K562 (cell line): ENCODE measurements around the gene USP24. TPM values are rescaled to one million over a fixed set of nuclear protein-coding genes. Genes with fewer than 3 reads are reported as not detected.

Experiments used
- ATAC-seq: fragments of 200-7000 bp; cut with Tn5 transposase; 3 replicates; pipeline ENCODE4 v1.9.1; 2020; ENCODE audit warnings: moderate library complexity
- BruUV-seq: library from RNA; stranded (reverse); fragments of 400-500 nt; replicated peaks from 2 replicates; lab custom pipeline; 2021; lab: Mats Ljungman, UMichigan
- CTCF ChIA-PET: fragments of 300-600 bp; formaldehyde crosslinking; extraction: SDS; loops from one replicate; lab custom pipeline; 2021; ENCODE audit warnings: low intra/inter-chr PET ratio; lab: Yijun Ruan, JAX
- POLR2A ChIA-PET: fragments of 300-600, 350-650 bp; sonication (Branson Sonifier 250); formaldehyde crosslinking; extraction: SDS; loops from one replicate; lab custom pipeline; 2021; ENCODE audit warnings: antibody characterized with exemption, inconsistent platforms; lab: Yijun Ruan, JAX
- DNase-seq, 4 experiments: peaks; one replicate each; pipeline versions ENCODE4 v3.0.0 to v3.0.0-alpha.2; 2011 to 2018; ENCODE audit warnings: low spot score in 3 of 4, mixed read lengths in 3 of 4; ENCODE audit errors: extremely low read depth in 1 of 4
- FAIRE-seq: peaks from 2 replicates; lab custom pipeline; 2011; peaks lifted over from hg19 to GRCh38; lab: Jason Lieb, UNC
- H2AFZ ChIP-seq: 2 replicates; pipeline ENCODE4 v1.6.0; 2011; ENCODE audit warnings: low read depth, low read length, control low read depth, inconsistent platforms
- H3K27ac ChIP-seq: fragments of 200-600 bp; 3 replicates; pipeline ENCODE4 v1.8.0; 2011; ENCODE audit warnings: low read depth, mild to moderate bottlenecking, control low read depth, inconsistent platforms, low read length, moderate library complexity, mixed read lengths; ENCODE audit errors: extremely low read depth
- H3K27me3 ChIP-seq, 2 experiments: fragments of 300-600 bp in 1 of 2; 2 replicates in 1 of 2; 3 replicates in 1 of 2; pipeline versions ENCODE4 v1.6.0 to v1.8.0; 2011; ENCODE audit warnings: inconsistent platforms in 2 of 2, low read length in 2 of 2, mild to moderate bottlenecking in 1 of 2, mixed read lengths in 1 of 2, moderate library complexity in 1 of 2; ENCODE audit not compliant: control insufficient read depth in 2 of 2, insufficient read depth in 2 of 2
- H3K36me3 ChIP-seq: fragments of 300-600 bp; 3 replicates; pipeline ENCODE4 v1.8.0; 2011; ENCODE audit warnings: mild to moderate bottlenecking, low read length, inconsistent platforms; ENCODE audit not compliant: control insufficient read depth, insufficient read depth
- H3K4me1 ChIP-seq, 2 experiments: fragments of 200-600 bp in 1 of 2; replicated peaks in 1 of 2; 2 replicates in 1 of 2; 3 replicates in 1 of 2; pipeline versions ENCODE4 v1.5.1 to v1.8.0; 2011; ENCODE audit warnings: inconsistent platforms in 2 of 2, low read length in 2 of 2, mild to moderate bottlenecking in 1 of 2, mixed read lengths in 1 of 2, moderate library complexity in 1 of 2; ENCODE audit not compliant: control insufficient read depth in 2 of 2, insufficient read depth in 2 of 2
- H3K4me2 ChIP-seq: 2 replicates; pipeline ENCODE4 v1.6.1; 2011; ENCODE audit warnings: low read length, control low read depth, inconsistent platforms, mixed read lengths; ENCODE audit not compliant: insufficient read depth
- H3K4me3 ChIP-seq: fragments of 200-600 bp; sonication (generic), shearing (Covaris generic); 2 replicates; pipeline ENCODE4 v1.5.1; 2016; ENCODE audit warnings: control low read depth, inconsistent platforms
- H3K79me2 ChIP-seq: fragments of 200-600 bp; 3 replicates; pipeline ENCODE4 v1.8.0; 2011; ENCODE audit warnings: low read length, inconsistent platforms; ENCODE audit not compliant: control insufficient read depth, insufficient read depth
- H3K9ac ChIP-seq, 2 experiments: 2 replicates each; pipeline versions ENCODE4 v1.6.0 to v1.6.1; 2011; ENCODE audit warnings: low read depth in 2 of 2, low read length in 2 of 2, control low read depth in 1 of 2, inconsistent platforms in 1 of 2, mild to moderate bottlenecking in 1 of 2, mixed read lengths in 1 of 2; ENCODE audit not compliant: insufficient read depth in 1 of 2
- H3K9me1 ChIP-seq: one replicate; pipeline ENCODE4 v1.6.0; 2011; ENCODE audit warnings: inconsistent platforms, mild to moderate bottlenecking, low read length, moderate library complexity; ENCODE audit not compliant: control insufficient read depth, insufficient read depth
- H3K9me3 ChIP-seq: replicated peaks from 2 replicates; pipeline ENCODE4 v1.5.1; 2011; ENCODE audit warnings: low read depth, low read length, inconsistent platforms; ENCODE audit not compliant: control insufficient read depth, insufficient read depth
- H4K20me1 ChIP-seq: replicated peaks from 2 replicates; pipeline ENCODE4 v1.6.1; 2011; ENCODE audit warnings: low read length, inconsistent platforms, mixed read lengths; ENCODE audit not compliant: control insufficient read depth, insufficient read depth
- CBX1 ChIP-seq: sonication (generic); IDR thresholded peaks from 2 replicates; pipeline ENCODE4 v1.6.1; 2016; ENCODE audit warnings: antibody characterized with exemption, low read depth, mild to moderate bottlenecking
- MITF ChIP-seq: IDR thresholded peaks from 2 replicates; pipeline ENCODE4 v1.6.1; 2014; ENCODE audit warnings: antibody characterized with exemption
- PHB ChIP-seq: fragments of 250-450 bp; sonication (Bioruptor Pico); IDR thresholded peaks from 2 replicates; pipeline ENCODE4 v1.5.0; 2021
- POLR2AphosphoS5 ChIP-seq: IDR thresholded peaks from 2 replicates; pipeline ENCODE4 v1.6.1; 2011; ENCODE audit warnings: mild to moderate bottlenecking, low read depth, low read length, moderate library complexity; ENCODE audit not compliant: control insufficient read depth, insufficient read depth
- SAFB ChIP-seq: fragments of 200-400 bp; formaldehyde crosslinking; IDR thresholded peaks from 2 replicates; pipeline ENCODE4 v1.6.1; 2017; ENCODE audit warnings: low read depth, low read length, borderline replicate concordance
- SFPQ ChIP-seq: fragments of 200-400 bp; formaldehyde crosslinking; IDR thresholded peaks from 2 replicates; pipeline ENCODE4 v1.6.1; 2017; ENCODE audit warnings: mild to moderate bottlenecking, low read depth, low read length, moderate library complexity
- SP2 ChIP-seq: IDR thresholded peaks from 2 replicates; pipeline ENCODE4 v1.6.1; 2011; ENCODE audit warnings: mild to moderate bottlenecking, low read depth, low read length, moderate library complexity; ENCODE audit not compliant: poor library complexity, severe bottlenecking; ENCODE audit errors: extremely low read depth
- ZNF184 ChIP-seq: sonication (generic); formaldehyde crosslinking; IDR thresholded peaks from 2 replicates; pipeline ENCODE4 v1.5.0; 2020; ENCODE audit warnings: missing genetic modification reagents
- ZNF311 ChIP-seq: fragments of 250-450 bp; sonication (Bioruptor Pico); IDR thresholded peaks from 2 replicates; pipeline ENCODE4 v1.4.0; 2020; ENCODE audit warnings: mild to moderate bottlenecking, moderate library complexity
- WGBS: fragments of 100-300 bp; shearing (Covaris generic); methylation state at CpG from one replicate; pipeline ENCODE4 v1.1.6; 2016; ENCODE audit warnings: low coverage, mixed read lengths; ENCODE audit not compliant: insufficient coverage; ENCODE audit errors: missing lambda C conversion rate; 5-methylcytosine and 5-hydroxymethylcytosine counted together
- in situ Hi-C: fragments of 300-500 bp; cut with MboI; formaldehyde crosslinking; loops from 4 replicates; pipeline ENCODE4 v1.15.0; 2018; ENCODE audit warnings: inconsistent platforms, mixed read lengths
- intact Hi-C: fragments of 100-400 bp; cut with micrococcal nuclease; formaldehyde crosslinking; loops from 2 replicates; pipeline ENCODE4 v1.14.2; 2022
- polyA plus RNA-seq, 8 experiments: library from polyadenylated mRNA; depleted of rRNA in 4 of 8; stranded (reverse) in 5 of 8; unstranded in 3 of 8; fragments of >200 nt; fragmentation: Nextera tagmentation in 2 of 8; fragmentation: Illumina TruSeq in 1 of 8; extraction: Ambion mirVana in 2 of 8; extraction: Trizol in 1 of 8; gene quantifications; 2 replicates each; pipeline versions ENCODE4 v1.2.1 to v1.2.3, GENCODE V29; 2011 to 2014; ENCODE audit warnings: inconsistent platforms in 1 of 8, missing spikeins in 1 of 8
- total RNA-seq, 7 experiments: library from RNA; depleted of rRNA in 6 of 7; stranded (reverse); fragments of >200 nt in 6 of 7; fragmentation: Illumina TruSeq in 2 of 7; extraction: Trizol in 2 of 7; gene quantifications; 2 replicates each; pipeline versions ENCODE4 v1.2.1 to v1.2.3, GENCODE V29; 2011 to 2021; ENCODE audit warnings: low replicate concordance in 1 of 7

USP24 gene
- total and polyA plus RNA-seq, 9 of the 15 experiments (the other 6 are each of a cell fraction or from before 2014, with no cell fraction given), result 7.7 to 62.6 (median 36.8) TPM

GRCh38 chr1:55131801-55132200 is 83.4 kb downstream of the USP24 start:
- no TSS peak for BruUV-seq
- ATAC-seq, result no peak
- no peak for DNase-seq
- no peaks in the 10 kb centered on the region for H3K9me3 ChIP-seq
- intact Hi-C loops (no loop called here), in situ Hi-C loops (loop anchor here (25.0 kb wide), 1 partner anchor 1456 kb away; the partner anchor contains the start of gene PLPP3)
- H4K20me1 ChIP-seq, result no peaks in the 10 kb centered on the region
- H3K9me1 ChIP-seq, result no peaks in the 10 kb centered on the region
- no peaks in the 10 kb centered on the region for H3K27me3 ChIP-seq
- ChIA-PET CTCF (no interaction called here), POLR2A (no interaction called here)
- TF ChIP-seq ZNF184 (CRISPR knock-in tag) (no peak), MITF (no peak)
- H3K9ac ChIP-seq, result no peak overlapping the region
- FAIRE-seq, result no peak
- H2AFZ ChIP-seq, result no peak overlapping the region
- no peaks in the 10 kb centered on the region for H3K4me1 ChIP-seq
- WGBS, result 79% methylated on average over 2 of the region's 2 CpGs
- H3K79me2 ChIP-seq, result no peaks in the 10 kb centered on the region
- H3K4me3 ChIP-seq, result no peak overlapping the region
- peaks cover 90% of the 10 kb centered on the region for H3K36me3 ChIP-seq
- no peak overlapping the region for H3K27ac ChIP-seq
- H3K4me2 ChIP-seq, result no peak overlapping the region

- WGBS, result 71% methylated on average over 2 of the region's 2 CpGs
- POLR2A ChIA-PET, result no interaction called here
- no peak for TF ChIP-seq SFPQ
- TF ChIP-seq CBX1, result no peak
- TF ChIP-seq PHB, result no peak
- no peak for TF ChIP-seq SAFB
- TF ChIP-seq SP2, result no peak
- TF ChIP-seq POLR2AphosphoS5, result no peak
- no peak for TF ChIP-seq ZNF311
- no peaks in the 10 kb centered on the region for H3K79me2 ChIP-seq
- H3K4me1 ChIP-seq, result no peaks in the 10 kb centered on the region
- no peak overlapping the region for H3K4me2 ChIP-seq
- H3K9me3 ChIP-seq, result no peaks in the 10 kb centered on the region
- no peak overlapping the region for H3K27ac ChIP-seq
- no peak overlapping the region for H3K9ac ChIP-seq
- peaks cover 90% of the 10 kb centered on the region for H3K36me3 ChIP-seq
- BruUV-seq, result no TSS peak
- FAIRE-seq (no peak), ATAC-seq (no peak), DNase-seq (no peak)
- H2AFZ ChIP-seq, result no peak overlapping the region
- CTCF ChIA-PET, result no interaction called here
- in situ Hi-C loops, result loop anchor here (25.0 kb wide), 1 partner anchor 1456 kb away; the partner anchor contains the start of gene PLPP3
- H3K4me3 ChIP-seq, result no peak overlapping the region
- H4K20me1 ChIP-seq, result no peaks in the 10 kb centered on the region
- H3K9me1 ChIP-seq, result no peaks in the 10 kb centered on the region
- intact Hi-C loops, result no loop called here
- H3K27me3 ChIP-seq, result no peaks in the 10 kb centered on the region
Measured at GRCh38 chr1:55131218-55131617, 83.9 kb downstream of the USP24 start.
